GM21447 (cell line): ENCODE measurements around the gene MYO9A.

ENCODE experiments used
- ATAC-seq: cut with Tn5 transposase; IDR thresholded peaks from one replicate; pipeline ENCODE4 v1.9.1; 2021; ENCODE audit not compliant: unreplicated experiment

The MYO9A gene

GRCh38 chr15:72118017-72118978 lies at the start of gene MYO9A, which contains the start of gene SENP8:
Gene MYO9A (minus strand): TSS chr15:72118150. CDS start chr15:72046563, 71,587 bp downstream.
Gene SENP8 (plus strand): TSS chr15:72118403. CDS start chr15:72139624, 21,221 bp downstream.
- peak; percentile 51 for ATAC-seq

GRCh38 chr15:72167445-72167844 lies 49.5 kb upstream of the MYO9A start:
- ATAC-seq = no peak

GRCh38 chr15:72166716-72167417 lies 48.9 kb upstream of the MYO9A start:
- ATAC-seq = no peak

- ATAC-seq = no peak
Measured at GRCh38 chr15:72163719-72164118, 45.8 kb upstream of the MYO9A start.

- ATAC-seq = no peak
Measured at GRCh38 chr15:72162569-72162968, 44.6 kb upstream of the MYO9A start.

- no peak for ATAC-seq
Measured at GRCh38 chr15:72161361-72162132, 43.6 kb upstream of the MYO9A start.

GRCh38 chr15:72160696-72161245 lies 42.8 kb upstream of the MYO9A start:
- ATAC-seq = no peak

GRCh38 chr15:72156928-72157327 lies 39.0 kb upstream of the MYO9A start:
- no peak for ATAC-seq

GRCh38 chr15:72155635-72156616 lies 38.0 kb upstream of the MYO9A start:
- peak; percentile 81 for ATAC-seq

- no peak for ATAC-seq
Measured at GRCh38 chr15:72155003-72155621, 37.2 kb upstream of the MYO9A start.

GRCh38 chr15:72154316-72154715 lies 36.4 kb upstream of the MYO9A start:
- ATAC-seq = no peak

GRCh38 chr15:72153269-72154000 lies 35.5 kb upstream of the MYO9A start:
- ATAC-seq = no peak

GRCh38 chr15:72147418-72147817 lies 29.5 kb upstream of the MYO9A start:
- no peak for ATAC-seq

- ATAC-seq = no peak
Measured at GRCh38 chr15:72146934-72147333, 29.0 kb upstream of the MYO9A start.

- ATAC-seq = no peak
Measured at GRCh38 chr15:72146221-72146620, 28.3 kb upstream of the MYO9A start.

- peak; percentile 100 for ATAC-seq
Measured at GRCh38 chr15:72141171-72142084, 23.5 kb upstream of the MYO9A start.

- ATAC-seq = no peak
Measured at GRCh38 chr15:72140088-72140487, 22.1 kb upstream of the MYO9A start.
